PC-3 (cell line): ENCODE data around the gene TCEANC2. TPM values are rescaled to one million over a fixed set of nuclear protein-coding genes. Genes with fewer than 3 reads are reported as not detected.
"Not testable (repeated sequence)": the region's sequence is repeated elsewhere in the genome, so short reads cannot be mapped to it uniquely, and the experiment has no call there.

ENCODE experiments used
- ATAC-seq: fragments of 200-7000 bp; cut with Tn5 transposase; 2 replicates; pipeline ENCODE4 v1.9.1; 2020; ENCODE audit warnings: mild to moderate bottlenecking, moderate library complexity
- BruUV-seq: library from RNA; stranded (reverse); fragments of 400-500 nt; replicated peaks from 2 replicates; lab custom pipeline; 2021; lab: Mats Ljungman, UMichigan
- CTCF ChIA-PET: fragments of 300-600 bp; sonication (Branson Sonifier 250); formaldehyde crosslinking; loops from one replicate; lab custom pipeline; 2022; ENCODE audit warnings: antibody characterized with exemption; lab: Charles Lee
- POLR2A ChIA-PET: fragments of 300-600 bp; sonication (Branson Sonifier 250); formaldehyde crosslinking; loops from one replicate; lab custom pipeline; 2022; ENCODE audit warnings: antibody characterized with exemption; ENCODE audit not compliant: unreplicated experiment; lab: Charles Lee
- DNase-seq: peaks from one replicate; pipeline ENCODE4 v3.0.0-alpha.2; 2015
- H2AFZ ChIP-seq: fragments of 300-600 bp; sonication (generic); 2 replicates; pipeline ENCODE4 v1.6.0; 2016; ENCODE audit warnings: antibody characterized with exemption, low read length
- H3F3A ChIP-seq: fragments of 300-600 bp; sonication (generic); one replicate; pipeline ENCODE4 v1.6.0; 2017; ENCODE audit warnings: antibody characterized with exemption, low read length, control low read depth, mild to moderate bottlenecking; ENCODE audit not compliant: unreplicated experiment
- H3K27ac ChIP-seq: fragments of 300-600 bp; sonication (generic); 2 replicates; pipeline ENCODE4 v1.5.1; 2016; ENCODE audit warnings: mild to moderate bottlenecking, low read length
- H3K27me3 ChIP-seq: fragments of 300-600 bp; sonication (generic); 2 replicates; pipeline ENCODE4 v1.6.1; 2016; ENCODE audit warnings: low read length, mixed read lengths
- H3K36me3 ChIP-seq: fragments of 300-600 bp; sonication (generic); 2 replicates; pipeline ENCODE4 v1.6.1; 2016; ENCODE audit warnings: low read depth, mixed run types, low read length, mixed read lengths
- H3K4me1 ChIP-seq: fragments of 300-600 bp; sonication (generic); 2 replicates; pipeline ENCODE4 v1.5.1; 2016; ENCODE audit warnings: low read length; ENCODE audit not compliant: insufficient read depth
- H3K4me2 ChIP-seq: fragments of 300-600 bp; sonication (generic); 2 replicates; pipeline ENCODE4 v1.6.0; 2016; ENCODE audit warnings: low read length
- H3K4me3 ChIP-seq: fragments of 300-600 bp; sonication (generic); 2 replicates; pipeline ENCODE4 v1.5.1; 2016; ENCODE audit warnings: mild to moderate bottlenecking, low read length, mixed read lengths
- H3K79me2 ChIP-seq: fragments of 300-600 bp; sonication (generic); 2 replicates; pipeline ENCODE4 v1.6.1; 2017; ENCODE audit warnings: low read length, mixed read lengths
- H3K9ac ChIP-seq: fragments of 300-600 bp; sonication (generic); 2 replicates; pipeline ENCODE4 v1.6.0; 2016; ENCODE audit warnings: mild to moderate bottlenecking, low read length
- H3K9me2 ChIP-seq: fragments of 300-600 bp; sonication (generic); replicated peaks from 2 replicates; pipeline ENCODE4 v1.6.1; 2016; ENCODE audit warnings: mixed run types, low read length, mixed read lengths
- H3K9me3 ChIP-seq: fragments of 300-600 bp; sonication (generic); 2 replicates; pipeline ENCODE4 v1.6.1; 2016; ENCODE audit warnings: low read length, mixed read lengths
- H4K20me1 ChIP-seq: fragments of 300-600 bp; sonication (generic); 2 replicates; pipeline ENCODE4 v1.6.1; 2016; ENCODE audit warnings: low read length, mixed read lengths
- EZH2 ChIP-seq: fragments of 300-600 bp; sonication (generic); IDR thresholded peaks from one replicate; pipeline ENCODE4 v1.6.1; 2017; ENCODE audit warnings: antibody characterized with exemption, mild to moderate bottlenecking, low read length; ENCODE audit not compliant: unreplicated experiment
- EZH2phosphoT487 ChIP-seq: fragments of 300-600 bp; sonication (generic); IDR thresholded peaks from 2 replicates; pipeline ENCODE4 v1.6.1; 2018; ENCODE audit warnings: mild to moderate bottlenecking, antibody characterized with exemption, low read length, borderline replicate concordance
- intact Hi-C: fragments of 100-400 bp; cut with micrococcal nuclease; formaldehyde crosslinking; loops from 2 replicates; pipeline ENCODE4 v1.9.0; 2023
- total RNA-seq: library from RNA; depleted of rRNA; stranded (reverse); fragments of >200 nt; gene quantifications from 2 replicates; pipeline ENCODE4 v1.2.3, GENCODE V29; 2014
- TF ChIP-seq, protein P1 (sequence below): fragments of 300-600 bp; sonication (generic); conservative IDR thresholded peaks from 2 replicates; pipeline ENCODE4 v1.5.1; 2017; ENCODE audit warnings: antibody characterized with exemption, low read depth, mild to moderate bottlenecking, low read length

Gene TCEANC2
- total RNA-seq, 1 experiment from 2014 or later: 4.2 TPM

DNA sequence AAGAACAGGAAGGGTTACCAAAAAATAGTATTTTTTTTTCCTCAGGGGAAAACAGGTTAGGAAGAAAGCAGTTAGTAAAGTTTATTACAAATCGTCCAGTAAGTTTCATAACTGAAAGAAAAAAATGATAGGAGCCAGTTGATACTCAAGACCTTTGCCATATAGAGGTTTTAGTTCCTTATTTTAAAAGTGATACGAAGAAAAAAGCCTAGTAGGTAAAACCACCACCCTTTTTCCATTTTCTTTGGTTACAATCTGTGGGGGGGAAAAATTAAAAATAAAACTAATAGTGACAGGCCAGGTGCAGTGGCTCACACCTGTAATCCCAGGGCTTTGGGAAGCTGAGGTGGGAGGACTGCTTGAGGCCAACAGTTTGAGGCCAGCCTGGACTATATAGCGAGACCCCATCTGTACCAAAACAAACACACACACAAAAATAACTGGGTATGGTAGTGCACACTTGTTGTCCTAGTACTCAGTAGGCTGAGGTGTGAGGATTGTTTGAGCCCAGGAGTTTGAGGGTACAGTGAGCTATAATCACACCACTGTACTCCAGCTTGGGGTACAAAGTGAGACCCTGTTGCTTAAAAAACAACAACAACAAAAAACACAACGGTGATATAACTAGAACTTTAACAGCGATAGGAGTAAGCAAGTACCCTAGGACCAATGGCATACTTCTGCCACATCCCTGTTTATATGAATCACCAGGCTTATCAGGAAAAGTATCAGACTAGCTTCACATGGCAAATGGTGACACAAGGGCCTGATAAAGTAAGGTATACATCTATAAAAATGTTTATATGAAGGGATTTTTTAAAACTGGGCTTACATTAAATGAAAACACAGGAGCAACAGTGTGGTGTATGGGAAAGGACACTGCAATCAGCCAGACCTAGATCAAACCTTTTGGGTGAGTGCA lies 5.8 kb upstream of the TCEANC2 start:
- Histone ChIP-seq H3K4me3 (no peak overlapping the region), H3K27ac (no peak overlapping the region), H3K36me3 (peaks cover 6% of the 10 kb centered on the region; the same call in 1 of the 2 replicates), H3K9ac (no peak overlapping the region), H3K4me1 (peaks cover 24% of the 10 kb centered on the region), H3K9me2 (no peaks in the 10 kb centered on the region), H3F3A (no peaks in the 10 kb centered on the region), H3K9me3 (no peaks in the 10 kb centered on the region), H4K20me1 (0 out of 2 replicates have a peak, but pooled peaks cover 5% of the 10 kb centered on the region), H3K79me2 (peaks cover 63% of the 10 kb centered on the region), H2AFZ (no peak overlapping the region), H3K4me2 (no peak overlapping the region), H3K27me3 (no peaks in the 10 kb centered on the region)
- ChIA-PET POLR2A (no interaction called here), CTCF (no interaction called here)
- no peak for DNase-seq
- no peak for TF ChIP-seq EZH2
- TF ChIP-seq, protein P1, sequence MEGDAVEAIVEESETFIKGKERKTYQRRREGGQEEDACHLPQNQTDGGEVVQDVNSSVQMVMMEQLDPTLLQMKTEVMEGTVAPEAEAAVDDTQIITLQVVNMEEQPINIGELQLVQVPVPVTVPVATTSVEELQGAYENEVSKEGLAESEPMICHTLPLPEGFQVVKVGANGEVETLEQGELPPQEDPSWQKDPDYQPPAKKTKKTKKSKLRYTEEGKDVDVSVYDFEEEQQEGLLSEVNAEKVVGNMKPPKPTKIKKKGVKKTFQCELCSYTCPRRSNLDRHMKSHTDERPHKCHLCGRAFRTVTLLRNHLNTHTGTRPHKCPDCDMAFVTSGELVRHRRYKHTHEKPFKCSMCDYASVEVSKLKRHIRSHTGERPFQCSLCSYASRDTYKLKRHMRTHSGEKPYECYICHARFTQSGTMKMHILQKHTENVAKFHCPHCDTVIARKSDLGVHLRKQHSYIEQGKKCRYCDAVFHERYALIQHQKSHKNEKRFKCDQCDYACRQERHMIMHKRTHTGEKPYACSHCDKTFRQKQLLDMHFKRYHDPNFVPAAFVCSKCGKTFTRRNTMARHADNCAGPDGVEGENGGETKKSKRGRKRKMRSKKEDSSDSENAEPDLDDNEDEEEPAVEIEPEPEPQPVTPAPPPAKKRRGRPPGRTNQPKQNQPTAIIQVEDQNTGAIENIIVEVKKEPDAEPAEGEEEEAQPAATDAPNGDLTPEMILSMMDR: no peak
- TF ChIP-seq EZH2phosphoT487: no peak
- intact Hi-C loops: no loop called here
- ATAC-seq: peak; percentile 37; the same call in 1 of the 2 replicates
- BruUV-seq: no TSS peak

- H3K9me3 ChIP-seq, H3K27me3 ChIP-seq, POLR2A ChIA-PET, H3F3A ChIP-seq, DNase-seq, BruUV-seq, H3K27ac ChIP-seq, CTCF ChIA-PET, ATAC-seq, H3K36me3 ChIP-seq, H3K4me2 ChIP-seq, H2AFZ ChIP-seq, H3K9ac ChIP-seq, H4K20me1 ChIP-seq, H3K9me2 ChIP-seq, H3K4me3 ChIP-seq: not testable (repeated sequence)
- H3K79me2 ChIP-seq: peaks cover 65% of the 10 kb centered on the region
- H3K4me1 ChIP-seq: peaks cover 33% of the 10 kb centered on the region
- intact Hi-C loops: loop anchor here (5.0 to 10.0 kb wide), 3 partner anchors 83 to 186 kb away; partner anchors contain the start of genes IFT25 and LRRC42
Observed at GRCh38 chr1:54050435-54050834, 3.0 kb upstream of the TCEANC2 start.

DNA sequence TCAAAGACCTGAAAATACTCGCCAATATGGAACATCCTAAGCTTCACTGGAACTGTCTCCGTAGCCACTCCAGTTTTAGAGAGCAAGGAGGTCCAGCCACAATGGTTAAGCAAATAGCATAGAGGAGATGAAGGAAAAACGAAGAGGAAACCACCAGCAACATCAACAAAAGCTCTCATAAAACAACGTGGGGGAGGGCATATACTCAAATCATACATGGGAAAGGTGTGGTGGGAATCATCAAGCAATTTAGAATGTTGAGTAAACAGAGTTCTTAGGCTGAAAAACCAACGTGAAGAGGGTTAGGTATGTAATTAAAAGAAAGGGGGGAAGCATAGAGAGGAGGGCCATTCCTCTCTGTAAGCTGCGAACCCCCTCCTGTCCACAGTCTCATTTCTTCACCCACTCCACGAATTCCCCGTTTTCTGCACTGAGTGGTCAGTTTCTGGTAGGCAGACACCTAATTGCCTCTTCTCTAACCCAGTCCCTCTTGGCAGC lies 1.4 kb upstream of the TCEANC2 start:
- H3K4me2 ChIP-seq: peak overlapping the region; percentile 90
- CTCF ChIA-PET: no interaction called here
- no peaks in the 10 kb centered on the region for H3K36me3 ChIP-seq
- H3K4me1 ChIP-seq: peaks cover 31% of the 10 kb centered on the region
- POLR2A ChIA-PET: no interaction called here
- peaks cover 57% of the 10 kb centered on the region for H3K79me2 ChIP-seq
- ATAC-seq (no peak), DNase-seq (no peak)
- no peaks in the 10 kb centered on the region for H3K9me3 ChIP-seq
- H3K27me3 ChIP-seq: no peaks in the 10 kb centered on the region
- peak overlapping the region; percentile 73 for H2AFZ ChIP-seq
- H3F3A ChIP-seq: no peaks in the 10 kb centered on the region
- intact Hi-C loops: loop anchor here (2.0 to 10.0 kb wide), 4 partner anchors 35 to 187 kb away; partner anchors contain the start of genes IFT25 and LRRC42
- H3K9me2 ChIP-seq: no peaks in the 10 kb centered on the region
- peak overlapping the region; percentile 70 for H3K9ac ChIP-seq
- no peak overlapping the region for H3K27ac ChIP-seq
- no peak for TF ChIP-seq EZH2
- TF ChIP-seq EZH2phosphoT487: no peak
- TF ChIP-seq, protein P1: no peak
- 0 out of 2 replicates have a peak, but pooled peaks cover 2% of the 10 kb centered on the region for H4K20me1 ChIP-seq
- peak overlapping the region; percentile 93 for H3K4me3 ChIP-seq
- no TSS peak for BruUV-seq
